HG03097 (cell line): ENCODE data around the gene SP140L.
"Not testable (repeated sequence)": the region's sequence is repeated elsewhere in the genome, so short reads cannot be mapped to it uniquely, and the experiment has no call there.

Source experiments
- ATAC-seq: cut with Tn5 transposase; IDR thresholded peaks from one replicate; pipeline ENCODE4 v1.9.1; 2021; ENCODE audit not compliant: unreplicated experiment, low FRiP score

SP140L gene

GRCh38 chr2:230322561-230323384 is 4.2 kb upstream of the SP140L start:
- ATAC-seq = no peak

- ATAC-seq = no peak
These were observed 3.4 kb upstream of the SP140L start for GRCh38 chr2:230323385-230324106.

- no peak for ATAC-seq
These were observed 2.5 kb upstream of the SP140L start for GRCh38 chr2:230324503-230324902.

- ATAC-seq = no peak
These were observed 1.4 kb upstream of the SP140L start for GRCh38 chr2:230325316-230326243.

GRCh38 chr2:230327418-230328154 is 593 bp downstream of the SP140L start:
- ATAC-seq = peak; percentile 49

GRCh38 chr2:230328155-230328458 is 1.1 kb downstream of the SP140L start:
- ATAC-seq = no peak

- ATAC-seq = no peak
These were observed 3.1 kb downstream of the SP140L start for GRCh38 chr2:230329946-230330605.

GRCh38 chr2:230330725-230331124 is 3.7 kb downstream of the SP140L start:
- no peak for ATAC-seq

GRCh38 chr2:230335461-230335863 is 8.5 kb downstream of the SP140L start:
- ATAC-seq = no peak

- no peak for ATAC-seq
These were observed 9.0 kb downstream of the SP140L start for GRCh38 chr2:230335864-230336506.

- ATAC-seq = not testable (repeated sequence)
These were observed 15.0 kb downstream of the SP140L start for GRCh38 chr2:230341936-230342528.

GRCh38 chr2:230343041-230343624 is 16.1 kb downstream of the SP140L start:
- not testable (repeated sequence) for ATAC-seq

- ATAC-seq = no peak
These were observed 16.8 kb downstream of the SP140L start for GRCh38 chr2:230343747-230344146.

- no peak for ATAC-seq
These were observed 19.5 kb downstream of the SP140L start for GRCh38 chr2:230346465-230346864.

- no peak for ATAC-seq
These were observed 20.0 kb downstream of the SP140L start for GRCh38 chr2:230346921-230347533.

- ATAC-seq = no peak
These were observed 20.8 kb downstream of the SP140L start for GRCh38 chr2:230347659-230348305.

- ATAC-seq = no peak
These were observed 21.8 kb downstream of the SP140L start for GRCh38 chr2:230348787-230349186.

GRCh38 chr2:230356084-230356483 is 29.1 kb downstream of the SP140L start:
- ATAC-seq = no peak
